ENCODE measurements around the gene RHBDD1. TPM values are rescaled to one million over a fixed set of nuclear protein-coding genes. Genes with fewer than 3 reads are reported as not detected.

Gene RHBDD1
- total and polyA plus RNA-seq, 2 donors (not counting 1 experiment from before 2014, with no cell fraction given), result 21.2 to 128 TPM

GRCh38 chr2:226893216-226893615 is 57.4 kb downstream of the RHBDD1 start:
- no peaks in the 10 kb centered on the region for H4K20me1 ChIP-seq (ENCODE audit: control insufficient read depth, insufficient read depth, low read length, poor library complexity, severe bottlenecking)
- ChIA-PET POLR2A (no interaction called here), CTCF (no interaction called here)
- ATAC-seq (ENCODE audit: low read depth), result no peak
- peaks cover 27% of the 10 kb centered on the region for H3K4me1 Mint-ChIP-seq
- H3K4me2 ChIP-seq (replicated peaks; ENCODE audit: low read depth, low read length, poor library complexity, severe bottlenecking), result no peak overlapping the region
- no peak for TF ChIP-seq CTCF (IDR thresholded peaks at IDR 0.05)
- no peak for TF ChIP-seq EZH2 (IDR thresholded peaks at IDR 0.05; ENCODE audit: borderline replicate concordance, insufficient read depth, low read depth, low read length, poor library complexity, severe bottlenecking)
- peaks cover 0 to 5% of the 10 kb centered on the region in 2 donors for H3K4me1 ChIP-seq (ENCODE audit: control insufficient read depth in 2 of 2, insufficient read depth in 2 of 2, low read length in 2 of 2)
- intact Hi-C loops (cut with micrococcal nuclease), result no loop called here
- no peak overlapping the region for H3K4me3 ChIP-seq (ENCODE audit: control extremely low read depth in 1 of 5, extremely low read depth in 1 of 5, insufficient read depth in 1 of 5, low read depth in 2 of 5, low read length in 4 of 5)
- H3K9ac ChIP-seq (ENCODE audit: low read length), result no peak overlapping the region
- H3K27me3 Mint-ChIP-seq, result no peaks in the 10 kb centered on the region
- no peaks in the 10 kb centered on the region for H3K27me3 ChIP-seq (replicated peaks in 1 of 4; ENCODE audit: control extremely low read depth in 1 of 4, control insufficient read depth in 3 of 4, insufficient read depth in 4 of 4, low read length in 3 of 4)
- H2AFZ ChIP-seq (ENCODE audit: insufficient read depth, low read depth, low read length, poor library complexity, severe bottlenecking), result no peak overlapping the region
- H3K79me2 ChIP-seq (ENCODE audit: control insufficient read depth, insufficient read depth, low read length), result no peaks in the 10 kb centered on the region
- no peak overlapping the region for H3K4me3 Mint-ChIP-seq
- no peak for DNase-seq
- H3K9me3 Mint-ChIP-seq (ENCODE audit: insufficient read depth), result no peaks in the 10 kb centered on the region
- no CpG with 5 or more reads among the region's 4 CpGs for WGBS (ENCODE audit: insufficient coverage)
- H3K27ac Mint-ChIP-seq, result no peak overlapping the region
- no peak overlapping the region for H3K27ac ChIP-seq (ENCODE audit: low read length in 2 of 2)
- H3K36me3 ChIP-seq (replicated peaks in 1 of 2; ENCODE audit: control extremely low read depth in 1 of 2, control insufficient read depth in 1 of 2, extremely low read depth in 1 of 2, insufficient read depth in 2 of 2, low read length in 1 of 2), result peaks cover 2 to 23% of the 10 kb centered on the region in 2 experiments
- no peaks in the 10 kb centered on the region for H3K9me3 ChIP-seq (ENCODE audit: control extremely low read depth in 1 of 3, control insufficient read depth in 2 of 3, insufficient read depth in 1 of 3, low read length in 2 of 3)

- 100% methylated on average over 3 of the region's 3 CpGs for WGBS (ENCODE audit: insufficient coverage)
- intact Hi-C loops (cut with micrococcal nuclease), result no loop called here
- ATAC-seq (ENCODE audit: low read depth), result no peak
Observed at GRCh38 chr2:226894752-226895151, 58.9 kb downstream of the RHBDD1 start.

More at GRCh38 chr2:226894752-226895151, 58.9 kb downstream of the RHBDD1 start:
- Histone ChIP-seq H3K9ac (ENCODE audit: low read length) (no peak overlapping the region), H3K36me3 (replicated peaks in 1 of 2; ENCODE audit: control extremely low read depth in 1 of 2, control insufficient read depth in 1 of 2, extremely low read depth in 1 of 2, insufficient read depth in 2 of 2, low read length in 1 of 2) (peaks cover 0 to 23% of the 10 kb centered on the region in 2 experiments), H3K27me3 (replicated peaks in 1 of 4; ENCODE audit: control extremely low read depth in 1 of 4, control insufficient read depth in 3 of 4, insufficient read depth in 4 of 4, low read length in 3 of 4) (no peaks in the 10 kb centered on the region), H4K20me1 (ENCODE audit: control insufficient read depth, insufficient read depth, low read length, poor library complexity, severe bottlenecking) (no peaks in the 10 kb centered on the region), H3K4me2 (replicated peaks; ENCODE audit: low read depth, low read length, poor library complexity, severe bottlenecking) (no peak overlapping the region), H3K9me3 (ENCODE audit: control extremely low read depth in 1 of 3, control insufficient read depth in 2 of 3, insufficient read depth in 1 of 3, low read length in 2 of 3) (no peaks in the 10 kb centered on the region), H3K4me3 (ENCODE audit: control extremely low read depth in 1 of 5, extremely low read depth in 1 of 5, insufficient read depth in 1 of 5, low read depth in 2 of 5, low read length in 4 of 5) (no peak overlapping the region), H2AFZ (ENCODE audit: insufficient read depth, low read depth, low read length, poor library complexity, severe bottlenecking) (no peak overlapping the region), H3K79me2 (ENCODE audit: control insufficient read depth, insufficient read depth, low read length) (no peaks in the 10 kb centered on the region), H3K27ac (ENCODE audit: low read length in 2 of 2) (no peak overlapping the region), H3K4me1 (ENCODE audit: control insufficient read depth in 2 of 2, insufficient read depth in 2 of 2, low read length in 2 of 2) (peaks cover 0 to 5% of the 10 kb centered on the region in 2 donors)
- ChIA-PET POLR2A (no interaction called here), CTCF (interaction anchor here (0.8 to 1.2 kb wide), 2 partner anchors 10 to 91 kb away, joined by 3 to 4 read pairs; no protein-coding TSS in a partner anchor)
- H3K4me1 Mint-ChIP-seq, result peaks cover 40% of the 10 kb centered on the region
- H3K4me3 Mint-ChIP-seq, result no peak overlapping the region
- H3K27me3 Mint-ChIP-seq, result no peaks in the 10 kb centered on the region
- TF ChIP-seq CTCF (IDR thresholded peaks at IDR 0.05) (no peak), EZH2 (IDR thresholded peaks at IDR 0.05; ENCODE audit: borderline replicate concordance, insufficient read depth, low read depth, low read length, poor library complexity, severe bottlenecking) (no peak)
- H3K27ac Mint-ChIP-seq, result peak overlapping the region; percentile 46
- H3K9me3 Mint-ChIP-seq (ENCODE audit: insufficient read depth), result no peaks in the 10 kb centered on the region
- no peak for DNase-seq
